Measurements from ENCODE around the gene OPRD1. TPM values are rescaled to one million over a fixed set of nuclear protein-coding genes. Genes with fewer than 3 reads are reported as not detected.

Gene OPRD1
- total and polyA plus RNA-seq, 4 donors = 0.01 TPM; not detected in 3

DNA sequence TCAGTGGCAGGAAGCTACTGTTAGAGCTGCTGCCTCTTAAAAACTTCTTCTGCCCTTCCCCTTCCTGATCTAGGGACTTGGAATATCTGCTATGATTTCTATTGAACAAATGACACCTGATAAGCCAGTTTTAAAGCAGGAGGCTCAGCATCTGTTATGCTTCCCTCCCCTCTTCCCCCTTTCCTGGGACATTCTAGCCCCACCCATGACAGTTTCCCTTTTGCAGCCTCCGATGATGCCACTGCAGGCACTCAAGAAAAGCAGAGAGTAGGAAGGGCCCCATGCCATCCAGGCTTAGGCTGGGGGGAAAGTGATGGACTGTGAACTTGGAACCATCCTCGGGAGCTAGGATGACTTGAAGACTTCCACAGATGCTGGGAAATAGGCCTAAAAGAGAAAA, 87.3 kb downstream of the OPRD1 start:
- H3K9me3 ChIP-seq (ENCODE audit: control insufficient read depth in 4 of 4, low read length in 3 of 4) = no peaks in the 10 kb centered on the region
- no peak overlapping the region for H3K4me3 ChIP-seq (ENCODE audit: low read depth in 1 of 3, low read length in 3 of 3)
- peaks cover 0 to 3% (median 1%) of the 10 kb centered on the region in 4 donors for H3K4me1 ChIP-seq (ENCODE audit: control insufficient read depth in 4 of 4, insufficient read depth in 4 of 4, low read length in 3 of 4)
- TF ChIP-seq, protein P1, sequence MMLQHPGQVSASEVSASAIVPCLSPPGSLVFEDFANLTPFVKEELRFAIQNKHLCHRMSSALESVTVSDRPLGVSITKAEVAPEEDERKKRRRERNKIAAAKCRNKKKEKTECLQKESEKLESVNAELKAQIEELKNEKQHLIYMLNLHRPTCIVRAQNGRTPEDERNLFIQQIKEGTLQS (IDR thresholded peaks at IDR 0.05) = no peak
- TF ChIP-seq TAF1 (conservative IDR thresholded peaks at IDR 0.05) (no peak), FOXA1 (IDR thresholded peaks at IDR 0.05) (no peak), EGR1 (IDR thresholded peaks at IDR 0.05; ENCODE audit: low read depth in 2 of 2) (no peak), RXRA (IDR thresholded peaks at IDR 0.05) (no peak), HNF4A (conservative IDR thresholded peaks at IDR 0.05) (no peak), RAD21 (IDR thresholded peaks at IDR 0.05) (no peak), HNF4G (IDR thresholded peaks at IDR 0.05) (no peak), YY1 (IDR thresholded peaks at IDR 0.05) (no peak), SP1 (IDR thresholded peaks at IDR 0.05) (no peak), JUND (IDR thresholded peaks at IDR 0.05) (no peak), FOXA2 (IDR thresholded peaks at IDR 0.05) (no peak), NR2F2 (IDR thresholded peaks at IDR 0.05) (no peak), GABPA (IDR thresholded peaks at IDR 0.05 in 1 of 2, conservative IDR thresholded peaks at IDR 0.05 in 1 of 2) (no peak)
- TF ChIP-seq, protein P2, sequence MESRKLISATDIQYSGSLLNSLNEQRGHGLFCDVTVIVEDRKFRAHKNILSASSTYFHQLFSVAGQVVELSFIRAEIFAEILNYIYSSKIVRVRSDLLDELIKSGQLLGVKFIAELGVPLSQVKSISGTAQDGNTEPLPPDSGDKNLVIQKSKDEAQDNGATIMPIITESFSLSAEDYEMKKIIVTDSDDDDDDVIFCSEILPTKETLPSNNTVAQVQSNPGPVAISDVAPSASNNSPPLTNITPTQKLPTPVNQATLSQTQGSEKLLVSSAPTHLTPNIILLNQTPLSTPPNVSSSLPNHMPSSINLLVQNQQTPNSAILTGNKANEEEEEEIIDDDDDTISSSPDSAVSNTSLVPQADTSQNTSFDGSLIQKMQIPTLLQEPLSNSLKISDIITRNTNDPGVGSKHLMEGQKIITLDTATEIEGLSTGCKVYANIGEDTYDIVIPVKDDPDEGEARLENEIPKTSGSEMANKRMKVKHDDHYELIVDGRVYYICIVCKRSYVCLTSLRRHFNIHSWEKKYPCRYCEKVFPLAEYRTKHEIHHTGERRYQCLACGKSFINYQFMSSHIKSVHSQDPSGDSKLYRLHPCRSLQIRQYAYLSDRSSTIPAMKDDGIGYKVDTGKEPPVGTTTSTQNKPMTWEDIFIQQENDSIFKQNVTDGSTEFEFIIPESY (IDR thresholded peaks at IDR 0.05) = no peak
- TF ChIP-seq, protein P3, sequence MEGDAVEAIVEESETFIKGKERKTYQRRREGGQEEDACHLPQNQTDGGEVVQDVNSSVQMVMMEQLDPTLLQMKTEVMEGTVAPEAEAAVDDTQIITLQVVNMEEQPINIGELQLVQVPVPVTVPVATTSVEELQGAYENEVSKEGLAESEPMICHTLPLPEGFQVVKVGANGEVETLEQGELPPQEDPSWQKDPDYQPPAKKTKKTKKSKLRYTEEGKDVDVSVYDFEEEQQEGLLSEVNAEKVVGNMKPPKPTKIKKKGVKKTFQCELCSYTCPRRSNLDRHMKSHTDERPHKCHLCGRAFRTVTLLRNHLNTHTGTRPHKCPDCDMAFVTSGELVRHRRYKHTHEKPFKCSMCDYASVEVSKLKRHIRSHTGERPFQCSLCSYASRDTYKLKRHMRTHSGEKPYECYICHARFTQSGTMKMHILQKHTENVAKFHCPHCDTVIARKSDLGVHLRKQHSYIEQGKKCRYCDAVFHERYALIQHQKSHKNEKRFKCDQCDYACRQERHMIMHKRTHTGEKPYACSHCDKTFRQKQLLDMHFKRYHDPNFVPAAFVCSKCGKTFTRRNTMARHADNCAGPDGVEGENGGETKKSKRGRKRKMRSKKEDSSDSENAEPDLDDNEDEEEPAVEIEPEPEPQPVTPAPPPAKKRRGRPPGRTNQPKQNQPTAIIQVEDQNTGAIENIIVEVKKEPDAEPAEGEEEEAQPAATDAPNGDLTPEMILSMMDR (IDR thresholded peaks at IDR 0.05; ENCODE audit: low read depth, low read length, missing input control) = no peak
- TF ChIP-seq, protein P4, sequence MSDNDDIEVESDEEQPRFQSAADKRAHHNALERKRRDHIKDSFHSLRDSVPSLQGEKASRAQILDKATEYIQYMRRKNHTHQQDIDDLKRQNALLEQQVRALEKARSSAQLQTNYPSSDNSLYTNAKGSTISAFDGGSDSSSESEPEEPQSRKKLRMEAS (IDR thresholded peaks at IDR 0.05) = no peak
- TF ChIP-seq, protein P5, sequence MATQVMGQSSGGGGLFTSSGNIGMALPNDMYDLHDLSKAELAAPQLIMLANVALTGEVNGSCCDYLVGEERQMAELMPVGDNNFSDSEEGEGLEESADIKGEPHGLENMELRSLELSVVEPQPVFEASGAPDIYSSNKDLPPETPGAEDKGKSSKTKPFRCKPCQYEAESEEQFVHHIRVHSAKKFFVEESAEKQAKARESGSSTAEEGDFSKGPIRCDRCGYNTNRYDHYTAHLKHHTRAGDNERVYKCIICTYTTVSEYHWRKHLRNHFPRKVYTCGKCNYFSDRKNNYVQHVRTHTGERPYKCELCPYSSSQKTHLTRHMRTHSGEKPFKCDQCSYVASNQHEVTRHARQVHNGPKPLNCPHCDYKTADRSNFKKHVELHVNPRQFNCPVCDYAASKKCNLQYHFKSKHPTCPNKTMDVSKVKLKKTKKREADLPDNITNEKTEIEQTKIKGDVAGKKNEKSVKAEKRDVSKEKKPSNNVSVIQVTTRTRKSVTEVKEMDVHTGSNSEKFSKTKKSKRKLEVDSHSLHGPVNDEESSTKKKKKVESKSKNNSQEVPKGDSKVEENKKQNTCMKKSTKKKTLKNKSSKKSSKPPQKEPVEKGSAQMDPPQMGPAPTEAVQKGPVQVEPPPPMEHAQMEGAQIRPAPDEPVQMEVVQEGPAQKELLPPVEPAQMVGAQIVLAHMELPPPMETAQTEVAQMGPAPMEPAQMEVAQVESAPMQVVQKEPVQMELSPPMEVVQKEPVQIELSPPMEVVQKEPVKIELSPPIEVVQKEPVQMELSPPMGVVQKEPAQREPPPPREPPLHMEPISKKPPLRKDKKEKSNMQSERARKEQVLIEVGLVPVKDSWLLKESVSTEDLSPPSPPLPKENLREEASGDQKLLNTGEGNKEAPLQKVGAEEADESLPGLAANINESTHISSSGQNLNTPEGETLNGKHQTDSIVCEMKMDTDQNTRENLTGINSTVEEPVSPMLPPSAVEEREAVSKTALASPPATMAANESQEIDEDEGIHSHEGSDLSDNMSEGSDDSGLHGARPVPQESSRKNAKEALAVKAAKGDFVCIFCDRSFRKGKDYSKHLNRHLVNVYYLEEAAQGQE (IDR thresholded peaks at IDR 0.05) = no peak
- no peak for DNase-seq (ENCODE audit: low spot score)
- 73% methylated on average over 2 of the region's 2 CpGs for WGBS
- no peak overlapping the region for H3K9ac ChIP-seq (ENCODE audit: low read depth in 1 of 2, low read length in 2 of 2)
- H3K27me3 ChIP-seq (ENCODE audit: control insufficient read depth in 4 of 4, insufficient read depth in 4 of 4, low read length in 3 of 4) = no peaks in the 10 kb centered on the region
- H3K27ac ChIP-seq (ENCODE audit: low read depth in 1 of 2, low read length in 2 of 2) = no peak overlapping the region
- H3K36me3 ChIP-seq (ENCODE audit: control insufficient read depth in 4 of 4, insufficient read depth in 3 of 4, low read depth in 1 of 4, low read length in 3 of 4) = peaks cover 0 to 2% (median 0%) of the 10 kb centered on the region in 4 donors
